Ovary (tissue), 3 donors: ENCODE measurements around the gene EXOC6B.

Source experiments
- EP300 ChIP-seq: sonication (generic); formaldehyde crosslinking; IDR thresholded peaks from one replicate; pipeline ENCODE4 v1.6.1; 2017; ENCODE audit warnings: antibody characterized with exemption
- POLR2A ChIP-seq: fragments of 450-650 bp; IDR thresholded peaks from one replicate; pipeline ENCODE4 v1.6.1; 2017; ENCODE audit warnings: antibody characterized with exemption, mild to moderate bottlenecking, moderate library complexity
- TF ChIP-seq, protein P1 (sequence below), 3 donors: fragments of 450-650 bp in 2 of 3; fragments of 200-600 bp in 1 of 3; IDR thresholded peaks; one replicate each; pipeline versions ENCODE4 v1.5.1 to v1.8.0; 2016 to 2022; ENCODE audit warnings: antibody characterized with exemption in 3 of 3, mild to moderate bottlenecking in 1 of 3
- donor health status: DM: no; HTN: no; CAD: no.

DNA sequence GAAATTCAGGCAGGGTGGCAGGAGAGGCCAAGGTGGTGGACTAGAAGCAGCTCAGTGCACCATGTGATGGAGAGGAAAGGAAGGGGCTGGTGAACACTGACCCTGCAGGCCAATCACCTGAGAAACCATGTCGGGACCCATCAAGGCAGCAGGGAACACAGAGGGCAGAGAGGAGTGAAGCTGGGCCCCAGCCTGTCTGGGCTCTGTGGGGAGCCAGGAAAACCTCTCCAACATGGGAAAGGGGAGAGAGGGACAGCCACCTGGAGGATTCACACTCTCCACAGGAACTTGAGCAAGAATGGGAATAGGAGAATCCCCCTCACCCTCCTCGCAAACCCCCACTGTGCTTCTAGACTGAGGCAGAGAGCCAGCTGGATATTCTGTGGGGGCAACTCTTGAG is 592.6 kb downstream of the EXOC6B start:
- TF ChIP-seq, protein P1, sequence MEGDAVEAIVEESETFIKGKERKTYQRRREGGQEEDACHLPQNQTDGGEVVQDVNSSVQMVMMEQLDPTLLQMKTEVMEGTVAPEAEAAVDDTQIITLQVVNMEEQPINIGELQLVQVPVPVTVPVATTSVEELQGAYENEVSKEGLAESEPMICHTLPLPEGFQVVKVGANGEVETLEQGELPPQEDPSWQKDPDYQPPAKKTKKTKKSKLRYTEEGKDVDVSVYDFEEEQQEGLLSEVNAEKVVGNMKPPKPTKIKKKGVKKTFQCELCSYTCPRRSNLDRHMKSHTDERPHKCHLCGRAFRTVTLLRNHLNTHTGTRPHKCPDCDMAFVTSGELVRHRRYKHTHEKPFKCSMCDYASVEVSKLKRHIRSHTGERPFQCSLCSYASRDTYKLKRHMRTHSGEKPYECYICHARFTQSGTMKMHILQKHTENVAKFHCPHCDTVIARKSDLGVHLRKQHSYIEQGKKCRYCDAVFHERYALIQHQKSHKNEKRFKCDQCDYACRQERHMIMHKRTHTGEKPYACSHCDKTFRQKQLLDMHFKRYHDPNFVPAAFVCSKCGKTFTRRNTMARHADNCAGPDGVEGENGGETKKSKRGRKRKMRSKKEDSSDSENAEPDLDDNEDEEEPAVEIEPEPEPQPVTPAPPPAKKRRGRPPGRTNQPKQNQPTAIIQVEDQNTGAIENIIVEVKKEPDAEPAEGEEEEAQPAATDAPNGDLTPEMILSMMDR (IDR thresholded peaks at IDR 0.05), result no peak
- TF ChIP-seq POLR2A, result no peak
- no peak for TF ChIP-seq EP300
